Urothelium cell line (cell line): Measurements from ENCODE around the gene AGPAT4.
"Not testable (repeated sequence)": the region's sequence is repeated elsewhere in the genome, so short reads cannot be mapped to it uniquely, and the experiment has no call there.

Experiments used
- DNase-seq: peaks from one replicate; pipeline ENCODE4 v3.0.0; 2011; ENCODE audit warnings: low spot score, mixed read lengths
- FAIRE-seq: peaks from 2 replicates; lab custom pipeline; 2011; peaks lifted over from hg19 to GRCh38; lab: Jason Lieb, UNC

Gene AGPAT4

DNA sequence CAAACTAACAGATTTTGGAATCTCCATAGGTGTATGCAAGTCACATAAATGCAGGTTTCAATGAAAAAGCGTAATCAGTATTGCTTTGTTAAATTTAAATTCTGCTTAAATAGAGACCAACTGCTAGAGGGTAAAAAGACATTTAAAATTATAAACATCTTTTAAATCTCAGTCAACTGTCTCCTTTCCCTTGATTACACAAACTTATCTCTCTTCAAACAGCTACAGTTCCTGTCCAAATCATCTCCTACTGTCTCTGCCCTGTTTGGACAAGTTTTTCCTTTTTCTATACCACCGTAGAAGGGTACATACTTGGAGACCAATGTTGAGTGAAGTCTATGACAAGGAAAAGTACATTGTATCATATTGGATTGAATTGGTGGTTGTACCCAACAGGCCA lies 43.5 kb downstream of the AGPAT4 start:
- FAIRE-seq, result no peak

DNA sequence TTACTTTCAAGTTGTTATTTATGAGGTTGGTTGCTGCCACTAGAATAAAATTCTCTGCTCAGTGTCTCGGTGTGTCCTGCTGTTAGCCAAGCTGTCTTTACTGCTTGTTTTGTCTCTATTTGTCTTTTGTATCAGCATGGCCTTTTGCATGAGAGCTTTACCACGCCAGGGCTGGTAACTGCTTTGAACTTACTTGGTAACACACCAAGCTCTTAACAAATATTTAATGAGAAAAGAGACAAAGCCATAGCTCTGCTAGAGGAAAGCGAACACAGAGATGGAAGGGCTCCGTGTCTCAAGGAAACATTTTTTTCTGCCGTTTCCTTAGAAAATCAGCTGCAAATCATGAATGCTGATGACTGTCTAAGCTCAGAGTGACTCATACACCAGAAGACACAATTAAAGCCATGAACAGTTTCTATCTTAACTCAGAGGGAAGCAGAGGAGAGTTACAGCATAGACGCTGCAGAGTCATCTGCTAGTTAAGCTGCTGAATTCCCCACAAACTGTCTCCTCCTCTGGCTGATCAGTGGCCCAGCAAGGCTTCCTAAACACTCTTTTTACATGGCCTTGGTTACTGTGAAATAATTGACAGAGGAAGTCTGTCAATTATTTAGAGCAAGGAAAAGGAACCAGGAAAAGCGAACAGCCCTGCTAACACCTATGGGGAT lies 44.8 kb downstream of the AGPAT4 start:
- FAIRE-seq, result no peak
- DNase-seq, result peak; percentile 15

More for the DNA sequence above, 43.5 kb downstream of the AGPAT4 start:
- DNase-seq, result no peak

DNA sequence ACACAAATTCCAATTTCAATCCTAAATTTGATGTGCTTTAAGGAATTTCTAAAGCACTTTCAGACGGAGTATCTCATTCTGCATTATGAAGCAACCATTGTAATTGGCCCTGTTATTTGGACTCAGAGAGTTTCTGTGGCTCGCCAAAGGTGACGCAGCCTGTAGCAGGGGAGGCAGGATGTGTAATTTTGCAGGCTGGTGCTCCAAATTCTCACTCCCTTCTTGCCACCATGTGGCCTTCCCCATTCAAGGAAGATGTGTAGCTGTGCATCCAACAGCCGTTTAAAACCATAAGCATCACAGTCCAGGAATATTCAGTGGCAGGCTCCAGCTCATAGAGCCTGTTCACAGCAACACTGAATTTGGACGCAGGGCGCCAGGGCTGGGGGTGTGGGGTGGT lies 45.8 kb downstream of the AGPAT4 start:
- no peak for FAIRE-seq

DNA sequence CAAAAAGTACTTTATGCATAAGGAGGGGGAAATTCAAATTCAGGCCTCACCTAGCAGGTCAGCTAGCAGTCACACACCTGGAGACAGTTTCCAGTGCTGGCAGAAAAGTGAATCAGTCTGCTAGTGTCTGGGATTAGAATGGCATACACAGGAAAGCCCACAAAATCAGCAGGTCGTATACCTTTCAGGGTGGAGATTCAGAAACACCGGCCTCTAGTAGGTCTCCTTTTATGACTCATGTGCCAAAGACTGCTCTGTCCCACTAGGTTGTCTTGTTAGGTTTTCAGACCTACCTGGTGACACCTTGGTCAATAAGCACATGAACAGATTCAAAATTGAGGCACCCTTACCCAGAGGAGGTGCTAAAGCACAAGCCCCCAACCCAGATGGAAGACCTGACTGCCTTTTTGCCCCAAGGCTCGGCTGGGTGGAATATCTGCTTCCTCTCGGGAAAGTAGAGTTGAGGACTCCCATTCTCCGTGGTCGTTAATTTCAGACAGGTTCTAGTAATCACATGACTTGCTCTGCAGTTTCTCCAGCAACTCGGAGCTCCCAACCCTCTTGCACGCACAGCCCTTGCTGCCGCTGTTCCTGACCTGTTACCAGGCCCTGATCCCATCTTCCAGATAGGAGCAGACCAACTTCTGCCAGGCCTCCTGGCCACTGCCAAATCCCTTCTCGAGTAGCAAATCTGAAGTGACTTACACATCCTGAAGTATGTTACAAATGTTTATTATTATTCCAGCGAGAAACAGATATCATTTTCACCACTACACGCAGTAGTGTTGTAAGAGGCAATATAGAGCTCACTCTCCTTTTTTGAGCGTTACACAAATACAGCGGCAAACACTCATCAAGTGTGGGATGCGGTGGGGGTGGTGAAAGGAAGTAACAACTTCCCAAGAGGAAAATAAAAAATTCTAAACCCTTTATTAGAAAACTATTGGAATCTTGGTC lies 46.6 kb downstream of the AGPAT4 start:
- FAIRE-seq (no peak), DNase-seq (no peak)

More for the DNA sequence above, 45.8 kb downstream of the AGPAT4 start:
- no peak for DNase-seq

DNA sequence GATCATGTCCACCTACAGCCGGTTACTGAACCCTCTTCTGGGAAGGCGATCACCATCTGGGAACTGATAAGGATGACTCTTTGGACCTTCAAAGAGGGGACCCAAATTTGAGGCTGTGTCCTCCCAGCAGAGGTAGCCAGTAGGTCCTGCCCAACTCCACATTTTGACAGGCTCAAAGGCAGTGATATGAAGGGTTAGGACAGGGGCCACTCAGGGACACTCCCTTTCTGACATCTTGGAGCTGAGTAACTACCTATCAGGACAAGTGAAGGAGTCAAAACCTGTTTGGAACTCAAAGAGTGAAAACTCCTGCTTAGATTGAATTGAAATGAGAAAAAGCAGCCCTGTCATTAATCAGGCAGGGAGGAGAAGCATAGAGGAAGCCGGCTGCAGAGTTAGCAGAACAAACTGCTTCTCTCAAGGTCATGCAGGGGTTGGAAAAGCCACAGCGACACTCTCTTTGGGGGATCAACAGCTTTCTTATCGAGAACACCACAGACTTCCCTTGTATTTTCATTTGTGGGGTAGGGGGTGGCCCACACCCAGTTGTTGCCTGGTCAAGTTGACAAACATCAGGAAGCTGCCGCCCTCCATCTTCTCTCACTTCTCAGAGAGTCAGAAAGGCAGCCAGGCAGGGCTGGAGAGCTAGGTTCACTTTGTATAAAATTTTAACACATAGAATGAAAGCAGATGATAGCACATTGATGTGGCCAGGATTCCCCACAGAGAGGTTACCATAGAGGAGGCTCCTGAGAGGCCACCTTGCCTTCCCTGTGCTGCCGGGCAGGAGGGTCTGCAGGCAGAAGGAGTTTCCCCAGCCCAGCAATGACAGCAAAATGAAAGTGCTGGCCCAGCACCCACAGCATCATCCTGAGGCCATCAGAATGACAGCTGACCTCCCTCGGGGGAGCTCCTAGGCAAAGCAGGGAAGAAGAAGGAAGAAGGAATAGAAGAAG lies 47.6 kb downstream of the AGPAT4 start:
- FAIRE-seq, result no peak
- no peak for DNase-seq

DNA sequence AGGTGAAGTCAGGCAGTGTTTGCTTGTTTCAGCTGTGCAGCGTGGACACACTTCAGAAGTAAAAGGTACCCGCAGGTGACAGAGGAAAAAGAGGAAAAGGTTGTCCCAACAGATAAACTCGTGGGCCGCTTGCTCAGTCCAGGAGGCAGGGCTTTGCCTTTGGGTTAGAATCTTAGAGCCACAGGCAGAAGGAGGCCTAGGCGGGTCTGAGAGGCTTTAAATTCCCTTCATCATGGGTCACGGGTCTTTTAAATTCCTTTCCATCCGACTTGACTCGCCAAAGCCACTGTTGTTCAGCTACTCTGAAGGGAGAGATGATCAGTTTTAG lies 48.2 kb downstream of the AGPAT4 start:
- DNase-seq, result no peak

DNA sequence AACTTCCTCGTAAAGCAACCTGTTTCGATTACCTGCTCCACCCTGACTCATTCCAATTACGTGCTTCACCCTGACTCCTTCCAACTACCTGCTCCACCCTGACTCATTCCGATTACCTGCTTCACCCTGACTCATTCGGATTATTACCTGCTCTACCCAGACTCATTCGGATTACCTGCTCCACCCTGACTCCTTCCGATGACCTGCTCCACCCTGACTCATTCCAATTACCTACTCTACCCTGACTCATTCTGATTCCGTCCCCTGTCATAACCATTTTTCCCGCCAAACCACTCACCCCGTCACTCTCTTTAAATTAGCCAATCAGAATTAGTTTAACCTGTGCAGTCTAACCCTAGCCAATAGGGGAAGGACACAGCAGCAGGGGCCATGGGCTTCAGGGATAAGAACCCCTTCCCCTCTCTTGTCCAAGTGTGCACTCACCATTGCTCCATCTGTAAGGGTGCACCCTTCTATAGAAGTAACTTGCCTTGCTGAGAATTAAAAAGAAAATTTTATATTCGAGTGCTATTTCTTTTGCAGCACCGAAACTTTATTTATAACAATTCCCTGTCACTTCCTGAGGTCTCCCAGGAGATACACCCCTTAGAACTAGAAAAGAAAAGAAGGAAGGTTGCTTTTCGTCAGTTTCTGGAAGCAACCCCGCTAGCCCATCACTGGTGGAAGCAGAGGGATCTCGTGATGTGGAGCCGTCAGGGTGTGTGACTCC lies 48.7 kb downstream of the AGPAT4 start:
- FAIRE-seq, result not testable (repeated sequence)

More for the DNA sequence above, 48.2 kb downstream of the AGPAT4 start:
- no peak for FAIRE-seq

DNA sequence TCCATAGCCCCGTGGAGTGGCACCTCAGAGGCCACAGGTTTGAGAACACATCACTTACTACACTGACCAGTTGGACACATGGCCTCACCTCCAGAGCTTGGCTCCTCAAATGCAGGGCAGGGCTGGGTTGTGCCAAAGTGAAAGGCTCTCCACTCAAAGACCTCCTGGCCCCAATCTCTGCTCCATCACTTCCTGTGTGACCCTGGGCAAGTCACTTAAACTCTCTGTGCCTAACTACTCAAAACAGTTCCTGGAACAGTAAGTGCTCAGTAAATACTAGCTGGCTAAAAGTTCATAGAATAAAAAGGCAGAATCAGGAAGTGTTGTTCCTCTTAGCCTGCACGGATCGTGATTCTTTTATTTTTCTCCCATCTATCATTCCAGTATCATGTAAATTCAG lies 50.2 kb downstream of the AGPAT4 start:
- DNase-seq (no peak), FAIRE-seq (no peak)

More for the DNA sequence above, 48.7 kb downstream of the AGPAT4 start:
- DNase-seq, result not testable (repeated sequence)

DNA sequence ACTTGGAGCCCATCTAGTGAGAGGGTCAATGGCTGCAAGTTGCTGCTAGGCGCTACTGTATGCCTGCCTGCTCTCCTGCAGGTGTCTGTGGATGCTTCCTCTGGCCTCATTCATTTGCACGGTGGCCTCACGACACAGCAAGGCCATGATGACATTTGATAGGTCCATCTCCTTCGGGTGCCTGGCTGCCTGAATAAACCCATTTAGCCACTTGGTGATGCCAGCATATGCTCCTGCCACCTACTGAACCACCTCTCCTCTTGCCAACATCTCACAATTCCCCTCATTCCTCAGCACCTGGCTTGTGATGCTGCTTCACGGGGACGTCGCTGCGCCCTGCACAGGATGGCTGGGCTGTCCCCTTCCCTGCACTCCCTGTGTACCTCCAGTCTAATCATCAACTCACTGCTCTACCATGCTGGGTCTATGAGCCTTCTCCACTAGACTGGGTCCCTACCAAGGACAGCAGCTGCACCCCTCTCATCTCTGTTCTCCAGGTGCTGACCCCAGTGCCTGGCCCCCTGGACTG lies 51.1 kb downstream of the AGPAT4 start:
- no peak for FAIRE-seq
- DNase-seq, result no peak

DNA sequence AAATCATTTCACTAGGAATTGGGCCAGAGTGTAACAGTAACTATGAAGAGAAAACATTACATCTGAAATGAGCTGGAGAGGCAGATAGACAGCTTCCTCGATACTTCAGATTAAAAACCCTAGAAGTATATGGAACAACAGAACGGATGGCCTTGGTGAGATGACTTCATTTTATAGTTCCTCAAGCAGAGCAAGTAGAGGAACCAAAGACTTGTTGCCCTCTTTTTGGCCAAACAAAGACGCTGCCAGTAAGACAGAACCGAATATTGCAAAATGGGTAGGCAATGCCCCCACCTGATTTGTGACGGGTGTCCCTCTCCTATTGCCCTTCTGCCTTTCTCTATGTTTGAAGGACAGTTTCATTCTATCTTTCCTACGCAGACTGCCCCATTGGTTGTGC lies 53.5 kb downstream of the AGPAT4 start:
- no peak for DNase-seq
- FAIRE-seq, result no peak

DNA sequence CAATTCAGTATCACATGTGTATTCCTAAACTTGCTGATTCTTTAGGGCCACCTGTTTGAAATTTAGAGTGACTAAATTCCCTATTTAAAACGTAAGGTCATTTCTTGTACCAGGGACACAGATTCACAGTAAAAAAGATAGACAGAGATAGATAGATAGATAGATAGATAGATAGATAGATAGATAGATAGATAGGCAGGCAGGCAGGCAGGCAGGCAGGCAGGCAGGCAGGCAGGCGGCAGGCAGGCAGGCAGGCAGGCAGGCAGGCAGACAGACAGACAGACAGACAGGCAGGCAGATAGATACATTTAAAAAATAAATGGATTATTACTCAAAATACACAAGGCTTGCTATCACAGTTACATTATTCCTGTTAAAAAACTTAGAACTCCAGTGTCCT lies 54.2 kb downstream of the AGPAT4 start:
- no peak for DNase-seq
- no peak for FAIRE-seq

DNA sequence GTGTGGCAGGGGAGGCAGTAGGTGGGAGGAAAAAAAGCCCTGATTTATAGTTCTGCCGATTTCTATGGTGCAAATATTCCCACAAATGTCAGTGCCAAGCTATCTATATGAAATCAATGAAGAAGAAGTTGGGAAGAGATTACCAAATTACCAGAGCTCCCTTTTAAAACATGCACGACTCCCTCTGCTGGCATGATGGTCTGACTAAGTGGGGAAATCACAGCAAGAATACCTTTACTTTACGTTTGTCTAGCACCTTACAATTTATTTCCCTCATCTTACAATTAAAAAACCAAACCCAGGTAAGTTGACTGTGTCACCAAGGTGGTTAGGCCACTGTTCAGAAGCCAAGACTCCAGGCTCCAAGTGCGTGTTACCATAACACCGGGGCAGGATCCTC lies 55.6 kb downstream of the AGPAT4 start:
- FAIRE-seq, result no peak

DNA sequence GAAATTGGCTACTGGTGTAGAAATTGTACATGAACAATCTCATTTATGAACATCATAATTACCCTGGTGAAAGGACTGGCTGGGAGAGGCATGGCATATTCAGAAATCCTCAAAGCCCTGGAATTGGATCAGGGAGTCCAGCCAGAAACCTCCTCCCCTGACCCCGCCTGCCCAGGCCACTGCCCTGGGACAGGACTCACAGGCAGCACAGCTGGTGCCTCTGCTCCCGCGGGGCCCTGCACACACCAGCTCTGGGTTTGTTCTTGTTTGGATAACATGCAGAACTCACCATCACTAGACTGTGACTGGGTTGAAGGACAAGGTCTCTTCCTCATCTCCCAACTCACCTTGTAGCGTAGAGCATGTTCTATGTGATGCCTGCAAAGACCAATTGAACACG lies 56.2 kb downstream of the AGPAT4 start:
- FAIRE-seq, result no peak
- DNase-seq, result no peak

More for the DNA sequence above, 55.6 kb downstream of the AGPAT4 start:
- DNase-seq, result no peak

DNA sequence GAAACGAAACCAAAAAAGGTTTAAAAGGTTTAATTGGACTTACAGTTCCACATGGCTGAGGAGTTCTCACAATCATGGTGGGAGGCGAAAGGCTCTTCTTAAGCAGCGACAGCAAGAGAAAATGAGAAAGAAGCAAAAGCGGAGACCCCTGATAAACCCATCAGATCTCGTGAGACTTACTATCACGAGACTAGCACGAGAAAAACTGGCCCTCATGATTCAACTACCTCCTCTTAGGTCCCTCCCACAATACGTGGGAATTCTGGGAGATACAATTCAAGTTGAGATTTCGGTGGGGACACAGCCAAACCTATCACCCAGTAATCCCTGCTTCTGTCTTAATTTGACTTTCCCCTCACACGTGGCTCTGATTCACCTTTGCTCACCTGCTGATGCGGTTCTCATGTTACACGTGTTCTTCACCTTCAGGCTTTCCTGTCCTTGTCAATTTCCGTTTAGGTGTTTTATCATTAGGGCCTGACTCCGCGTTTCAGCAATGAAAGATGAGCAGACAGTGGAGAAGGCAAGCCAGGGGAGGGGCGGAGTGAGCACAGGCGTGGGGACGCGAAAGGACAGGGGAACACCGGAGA lies 57.1 kb downstream of the AGPAT4 start:
- no peak for DNase-seq
- FAIRE-seq, result no peak

DNA sequence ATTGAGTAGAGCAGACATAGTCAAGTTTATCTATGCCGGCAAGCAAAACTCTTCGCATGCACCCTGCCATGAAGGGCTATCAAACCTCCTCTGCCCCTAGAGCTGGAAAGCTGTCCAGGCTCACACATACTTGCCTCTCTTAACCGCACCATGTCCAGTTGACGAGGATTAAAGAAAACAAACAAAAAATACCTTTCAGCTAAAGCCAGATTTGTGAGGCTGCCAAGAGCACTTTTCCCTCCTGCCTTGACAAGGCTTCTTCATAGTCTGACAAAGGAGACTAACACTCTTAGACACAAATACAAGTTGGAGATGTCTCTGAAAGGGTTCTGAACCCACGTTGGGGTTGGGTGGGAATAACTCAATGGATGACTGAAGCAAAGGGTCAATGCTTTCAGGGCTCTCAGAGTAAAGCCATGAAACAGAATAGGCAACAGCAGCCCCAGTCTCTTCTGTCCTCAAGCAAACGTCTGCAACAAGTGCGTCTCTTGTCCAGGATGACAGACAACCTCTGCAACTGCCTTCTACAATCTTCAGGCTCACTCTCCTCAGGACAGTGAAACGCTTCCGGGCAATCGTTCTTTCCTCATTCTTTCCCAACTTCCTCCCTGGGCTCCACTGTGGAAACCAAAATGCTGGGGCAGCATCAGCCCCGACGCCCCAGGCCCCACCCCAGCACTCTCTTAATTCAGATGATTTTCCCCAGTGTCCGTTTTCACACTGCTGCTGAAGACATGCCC lies 57.8 kb downstream of the AGPAT4 start:
- FAIRE-seq, result no peak
- DNase-seq, result no peak

DNA sequence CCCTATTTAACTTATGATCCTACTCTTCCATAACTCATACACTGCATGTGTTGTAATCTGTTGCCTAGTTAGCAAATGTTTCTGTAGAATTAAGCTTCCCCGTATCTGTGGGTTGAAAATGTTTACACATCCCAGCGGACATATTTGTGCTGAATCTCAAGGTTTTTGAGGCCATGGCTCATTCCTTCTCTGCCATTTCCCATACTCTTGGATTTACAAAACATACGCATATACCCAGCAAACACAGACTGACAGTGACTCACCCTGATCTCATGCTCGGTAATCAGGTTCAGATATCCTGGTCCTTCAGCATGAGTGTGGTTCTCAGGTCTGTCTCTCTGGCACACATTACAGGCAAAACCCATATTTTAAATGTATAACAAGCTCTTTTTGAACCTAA lies 58.7 kb downstream of the AGPAT4 start:
- DNase-seq (no peak), FAIRE-seq (no peak)

DNA sequence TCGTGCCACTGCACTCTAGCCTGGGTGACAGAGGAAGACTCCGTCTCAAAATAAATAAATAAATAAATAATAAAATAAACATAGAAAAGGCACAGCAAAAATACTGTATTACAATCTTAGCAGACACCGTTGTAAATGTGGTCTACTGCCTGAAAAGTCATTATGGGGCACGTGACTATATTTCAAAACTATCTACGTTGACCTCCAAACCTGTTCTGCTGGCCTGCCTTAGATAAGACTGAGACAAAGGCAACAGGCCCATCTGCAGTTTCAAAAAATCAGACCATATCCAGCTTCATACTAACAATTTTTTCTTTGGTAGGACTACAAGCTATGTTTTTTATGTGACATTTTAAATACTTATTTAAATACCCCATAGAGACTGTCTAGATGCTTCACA lies 59.1 kb downstream of the AGPAT4 start:
- FAIRE-seq, result no peak
- DNase-seq, result no peak

DNA sequence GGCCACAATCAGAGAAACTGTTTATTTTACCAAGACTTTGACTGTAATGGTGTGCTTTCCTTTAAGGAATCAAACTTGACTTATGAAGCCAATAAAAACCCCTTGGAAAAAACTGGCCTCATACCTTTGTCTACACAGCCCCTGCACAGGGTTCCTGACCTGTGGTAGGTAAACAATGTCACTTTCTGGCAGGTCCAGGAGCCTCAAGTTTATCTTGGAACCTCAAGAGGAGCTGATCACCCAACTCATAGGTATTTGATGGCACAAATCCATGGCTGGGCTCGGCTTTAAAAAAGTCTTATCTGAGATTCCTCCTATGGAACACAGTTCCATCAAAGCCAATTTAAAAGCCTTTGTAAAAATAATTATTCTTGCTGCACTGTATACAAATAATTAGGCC lies 61.0 kb downstream of the AGPAT4 start:
- DNase-seq (no peak), FAIRE-seq (no peak)
